ENCODE results near the gene MBD3.
"Not testable (repeated sequence)": the region's sequence is repeated elsewhere in the genome, so short reads cannot be mapped to it uniquely, and the experiment has no call there.

Gene MBD3, protein sequence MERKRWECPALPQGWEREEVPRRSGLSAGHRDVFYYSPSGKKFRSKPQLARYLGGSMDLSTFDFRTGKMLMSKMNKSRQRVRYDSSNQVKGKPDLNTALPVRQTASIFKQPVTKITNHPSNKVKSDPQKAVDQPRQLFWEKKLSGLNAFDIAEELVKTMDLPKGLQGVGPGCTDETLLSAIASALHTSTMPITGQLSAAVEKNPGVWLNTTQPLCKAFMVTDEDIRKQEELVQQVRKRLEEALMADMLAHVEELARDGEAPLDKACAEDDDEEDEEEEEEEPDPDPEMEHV

DNA sequence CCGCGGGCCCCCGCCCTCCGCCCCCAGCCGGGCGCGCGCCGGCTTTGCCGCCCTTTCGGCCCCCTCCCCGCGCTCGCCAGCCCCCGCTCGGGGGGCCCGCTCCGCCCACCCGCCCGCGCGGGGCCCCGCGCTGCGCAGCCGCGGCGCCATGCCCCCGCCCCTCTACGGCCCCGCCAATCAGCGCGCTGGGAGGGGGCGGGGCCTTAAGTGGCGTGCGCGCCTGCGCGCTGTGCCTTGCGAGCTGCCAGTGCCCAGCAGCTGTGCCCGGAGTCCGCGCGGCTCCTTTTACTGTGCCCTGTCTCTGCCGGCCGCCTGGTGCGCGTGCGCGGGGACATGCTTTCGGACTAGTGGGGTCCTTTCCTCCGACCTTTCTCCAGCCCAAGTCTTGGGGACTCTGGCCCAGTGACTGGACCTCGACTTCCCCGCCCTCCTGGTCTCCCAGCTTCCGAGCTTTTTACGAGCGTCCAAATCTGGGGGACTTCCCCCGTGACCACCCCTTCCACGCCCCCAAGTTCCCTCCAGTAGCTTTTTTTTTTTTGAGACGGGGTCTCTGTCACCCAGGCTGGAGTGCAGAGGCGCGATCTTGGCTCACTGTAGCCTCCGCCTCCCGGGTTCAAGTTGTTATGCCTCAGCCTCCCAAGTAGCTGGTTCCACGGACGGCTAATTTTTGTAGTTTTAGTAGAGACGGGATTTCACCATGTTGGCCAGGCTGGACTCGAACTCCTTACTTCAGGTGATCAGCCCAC is at the start of gene MBD3:
Gene MBD3, minus strand, starts transcription at position 111 of the 746 bp plus-strand sequence. CDS start 234 bp downstream, outside the sequence.
- FAIRE-seq: no peak

DNA sequence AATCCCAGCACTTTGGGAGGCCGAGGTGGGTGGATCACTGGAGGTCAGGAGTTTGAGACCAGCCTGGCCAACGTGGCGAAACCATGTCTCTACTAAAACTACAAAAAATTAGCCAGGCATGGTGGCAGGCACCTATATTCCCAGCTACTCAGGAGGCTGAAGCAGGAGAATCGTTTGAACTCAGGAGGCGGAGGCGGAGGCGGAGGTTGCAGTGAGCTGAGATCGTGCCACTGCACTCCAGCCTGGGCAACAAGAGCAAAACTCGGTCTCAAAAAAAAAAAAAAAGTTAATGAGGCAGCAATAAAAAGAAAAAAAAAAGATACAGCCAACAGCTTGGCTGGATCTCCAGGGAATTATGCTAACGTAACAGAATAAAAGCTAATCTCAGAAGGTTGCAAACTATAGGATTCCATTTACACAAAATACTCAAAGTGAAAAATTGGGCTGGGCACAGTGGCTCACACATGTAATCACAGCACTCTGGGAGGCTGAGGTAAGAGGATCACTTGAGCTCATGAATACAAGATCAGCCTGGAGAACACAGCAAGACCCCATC is 48.3 kb upstream of the MBD3 start:
- FAIRE-seq: not testable (repeated sequence)

DNA sequence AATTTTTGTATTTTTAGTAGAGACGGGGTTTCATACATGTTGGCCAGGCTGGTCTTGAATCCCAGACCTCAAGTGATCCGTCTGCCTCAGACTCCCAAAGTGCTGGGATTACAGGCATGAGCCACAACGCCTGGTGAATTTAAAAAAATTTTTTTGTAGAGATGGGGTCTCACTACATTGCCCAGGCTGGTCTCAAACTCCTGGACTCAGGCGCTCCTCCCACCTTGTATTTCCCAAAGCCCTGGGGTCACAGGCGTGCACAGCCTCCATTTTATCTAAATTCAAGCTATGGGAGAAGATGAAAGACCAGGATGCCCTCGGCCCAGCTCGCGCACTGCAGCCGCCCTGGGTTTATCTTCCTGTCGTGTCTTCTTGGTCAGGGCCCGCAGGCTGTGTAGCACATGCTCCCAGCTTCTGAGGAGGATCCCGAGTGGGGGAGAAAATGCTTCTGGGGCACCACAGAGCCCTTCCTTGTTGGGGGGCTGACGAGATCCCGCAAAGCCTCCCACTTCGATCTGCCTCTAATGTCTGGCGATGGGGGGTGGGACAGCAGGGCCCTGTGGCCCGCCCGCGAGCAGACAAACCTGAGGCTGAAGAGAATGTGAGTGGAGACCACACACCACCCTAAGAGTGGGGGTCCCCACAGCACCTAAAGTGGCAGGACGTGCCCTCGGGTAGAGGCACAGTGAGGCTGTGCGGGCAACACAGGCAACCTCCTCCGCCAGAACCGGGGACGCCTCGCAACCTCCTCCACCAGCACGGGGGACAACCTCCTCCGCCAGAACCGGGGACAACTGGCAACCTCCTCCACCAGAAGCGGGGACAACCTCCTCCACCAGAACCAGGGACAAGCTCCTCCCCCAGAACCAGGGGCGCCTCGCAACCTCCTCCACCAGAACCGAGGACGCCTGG is 43.9 kb upstream of the MBD3 start:
- no peak for FAIRE-seq

DNA sequence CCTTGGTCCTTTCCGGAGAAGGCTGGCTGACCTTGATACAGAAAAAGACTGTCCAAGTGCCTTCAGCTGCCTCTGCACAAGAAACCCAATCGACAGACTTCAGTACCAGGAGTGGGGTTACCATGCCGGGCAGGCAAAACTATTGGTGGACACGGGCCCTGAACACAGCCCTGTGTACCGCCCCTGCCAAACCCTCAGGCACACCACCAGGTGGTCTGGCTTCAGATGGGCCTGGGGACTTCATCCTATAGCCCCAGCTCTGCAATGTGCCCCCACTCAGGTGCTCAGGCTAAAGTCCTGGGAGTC is 42.2 kb upstream of the MBD3 start:
- FAIRE-seq: no peak

DNA sequence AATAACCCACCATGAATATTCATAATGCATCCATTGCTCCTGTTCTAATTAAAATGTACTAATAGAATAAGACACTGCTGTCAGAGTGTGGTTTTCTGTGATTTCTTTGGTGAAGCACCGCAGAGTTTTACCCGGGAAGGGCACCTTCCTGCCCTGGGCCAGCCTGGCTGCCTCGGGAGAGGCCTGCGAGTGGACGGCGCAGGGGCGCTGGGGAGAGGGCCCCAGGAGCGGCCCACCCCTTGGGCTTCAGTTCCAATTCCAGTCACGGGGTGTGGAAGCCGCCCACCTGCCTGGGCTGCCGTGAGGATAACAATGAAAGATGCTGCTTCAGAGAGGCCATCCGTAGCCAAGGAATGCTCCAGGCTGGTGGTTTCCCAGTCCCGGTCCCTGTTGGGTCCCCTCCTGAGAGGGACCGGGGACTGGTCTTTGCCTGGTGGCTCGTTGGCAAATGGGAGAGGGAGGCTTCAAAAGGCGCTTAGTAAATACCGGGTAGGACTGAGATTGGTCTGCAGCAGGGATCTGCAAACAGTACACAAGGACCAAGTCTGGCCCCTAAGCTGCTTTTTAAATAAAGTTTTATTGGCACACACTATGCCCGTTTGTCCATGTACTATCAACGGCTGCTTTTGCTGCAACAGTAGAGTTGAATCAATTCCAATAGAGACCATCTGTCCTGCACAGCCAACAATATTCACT is 41.7 kb upstream of the MBD3 start:
- no peak for FAIRE-seq

DNA sequence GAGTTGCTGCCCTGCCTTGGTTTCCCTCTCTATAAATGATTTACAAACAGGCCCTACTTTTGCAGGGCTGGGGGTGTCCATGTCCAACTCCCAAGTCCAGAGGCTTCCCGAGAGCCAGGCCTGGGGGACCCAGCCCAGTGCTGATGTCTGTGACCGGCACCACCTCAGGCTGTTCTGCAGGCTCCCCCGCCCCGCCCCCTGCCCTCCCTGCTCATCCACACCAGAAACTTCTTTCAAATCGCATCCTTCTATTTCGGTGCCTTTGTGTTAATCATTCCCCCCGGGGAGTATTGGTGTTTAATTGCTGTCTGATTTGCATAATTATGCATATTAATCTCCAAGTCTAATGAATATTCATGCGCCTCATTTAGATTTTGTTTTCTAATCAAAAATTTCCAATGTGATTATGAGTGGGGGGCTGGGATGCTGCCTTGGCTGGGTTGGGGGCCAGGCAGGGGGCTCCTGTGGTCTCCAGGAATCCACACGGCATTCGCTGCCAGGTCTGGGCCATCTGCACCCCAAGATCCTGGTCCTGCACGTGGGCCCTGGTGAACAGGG is 40.7 kb upstream of the MBD3 start:
- FAIRE-seq: no peak

DNA sequence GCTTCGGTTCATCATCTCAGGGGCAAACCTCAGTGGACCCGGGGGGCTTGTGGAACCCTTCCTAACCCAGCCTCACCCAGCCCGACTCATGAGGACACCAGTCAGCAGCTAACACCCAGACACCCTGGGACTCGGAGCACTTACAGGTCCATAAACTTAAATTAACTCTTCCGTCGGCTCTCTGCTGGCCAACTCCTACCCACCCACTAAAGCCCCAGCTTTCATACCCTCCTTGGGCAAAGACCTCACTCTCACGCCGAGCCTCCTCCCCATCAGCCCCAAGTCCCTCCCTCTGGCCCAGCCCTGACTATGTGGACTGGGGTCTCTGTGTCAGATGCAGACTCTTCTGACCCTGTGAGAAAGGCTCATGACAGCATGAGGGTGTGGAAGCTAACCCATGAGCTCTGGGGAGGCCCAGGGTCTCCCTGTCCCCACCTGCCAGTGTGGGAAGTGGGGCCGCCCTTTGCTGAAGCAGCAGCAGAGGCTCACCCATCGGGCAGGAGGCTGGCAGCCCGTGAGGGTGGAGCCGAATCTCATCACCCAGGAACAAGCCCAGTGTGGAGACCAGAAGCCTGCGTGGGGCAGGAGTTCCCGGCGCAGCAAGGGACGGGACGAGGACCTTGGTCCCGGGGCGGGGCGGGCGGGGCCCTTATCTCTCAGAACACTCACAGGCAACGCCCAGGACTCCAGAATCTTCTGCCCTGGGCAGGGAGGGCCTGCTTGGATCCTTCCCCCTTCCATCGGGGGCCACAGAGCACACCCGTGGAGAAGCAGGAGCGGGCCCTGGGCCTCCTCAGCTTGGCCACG is 40.0 kb upstream of the MBD3 start:
- FAIRE-seq: no peak

DNA sequence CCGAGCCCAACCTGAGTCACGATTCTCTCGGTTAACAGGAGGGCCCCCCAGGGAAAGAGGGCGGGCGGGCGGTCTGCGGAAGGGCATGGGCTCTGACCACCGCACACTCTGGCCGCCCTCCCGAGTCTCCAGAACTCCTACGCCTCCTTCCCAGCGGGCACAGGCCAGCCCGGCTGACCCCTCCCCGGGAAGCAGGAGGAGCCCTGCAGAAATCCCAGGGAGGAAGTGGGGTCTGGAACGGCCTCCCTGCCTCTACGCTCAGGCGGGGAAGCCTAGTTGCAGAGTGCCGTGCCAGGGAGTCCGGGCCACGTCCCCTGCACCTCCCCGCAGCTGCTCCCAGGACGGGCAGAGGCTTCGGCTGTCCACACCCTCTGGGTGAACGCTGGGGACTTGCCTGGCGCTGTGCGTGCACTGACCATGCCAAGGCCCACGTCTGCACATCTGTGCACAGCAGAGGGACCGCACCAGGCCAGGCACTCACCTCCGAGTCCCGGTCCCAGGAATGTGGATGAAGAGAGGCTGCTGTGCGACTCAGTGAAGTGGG is 39.0 kb upstream of the MBD3 start:
- FAIRE-seq: no peak

DNA sequence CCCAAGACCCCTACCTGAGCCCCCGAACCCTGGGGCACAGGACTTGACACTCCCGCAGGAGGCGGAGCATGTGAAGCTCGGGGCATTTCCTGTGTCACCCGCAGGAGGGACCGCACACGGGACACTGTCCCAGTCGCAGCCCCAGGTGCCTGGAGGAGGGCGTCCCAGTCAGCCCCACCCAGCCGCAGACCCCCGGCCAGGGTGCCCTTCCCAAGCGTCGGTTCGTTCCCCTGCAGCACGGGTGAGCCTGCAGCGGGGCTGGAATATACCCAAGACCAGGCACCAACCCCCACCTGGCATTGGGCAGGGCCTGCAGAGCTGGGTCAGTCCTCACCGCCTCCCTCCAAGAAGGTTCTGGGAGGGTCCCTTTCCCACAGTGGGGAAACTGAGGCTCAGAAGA is 38.1 kb upstream of the MBD3 start:
- no peak for FAIRE-seq

DNA sequence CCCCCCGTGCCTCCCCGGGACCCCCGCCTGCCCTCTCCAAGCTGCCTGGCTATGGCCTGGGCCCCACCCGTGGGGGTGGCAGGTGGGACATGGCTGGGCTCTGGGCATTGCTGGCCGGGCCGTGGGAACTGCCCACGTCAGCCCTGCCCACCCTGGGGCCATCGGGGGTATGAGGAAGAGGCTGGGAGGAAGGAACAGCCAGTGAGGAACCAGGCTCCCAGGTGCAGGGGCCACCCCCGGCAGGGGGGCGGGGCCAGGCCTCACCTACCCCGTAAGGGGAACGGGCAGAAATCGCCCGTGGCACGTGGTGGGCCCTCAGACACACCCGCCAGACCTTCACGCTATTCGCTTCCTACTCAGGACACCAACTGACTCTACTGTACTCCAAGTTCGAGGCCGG is 37.3 kb upstream of the MBD3 start:
- FAIRE-seq: no peak

DNA sequence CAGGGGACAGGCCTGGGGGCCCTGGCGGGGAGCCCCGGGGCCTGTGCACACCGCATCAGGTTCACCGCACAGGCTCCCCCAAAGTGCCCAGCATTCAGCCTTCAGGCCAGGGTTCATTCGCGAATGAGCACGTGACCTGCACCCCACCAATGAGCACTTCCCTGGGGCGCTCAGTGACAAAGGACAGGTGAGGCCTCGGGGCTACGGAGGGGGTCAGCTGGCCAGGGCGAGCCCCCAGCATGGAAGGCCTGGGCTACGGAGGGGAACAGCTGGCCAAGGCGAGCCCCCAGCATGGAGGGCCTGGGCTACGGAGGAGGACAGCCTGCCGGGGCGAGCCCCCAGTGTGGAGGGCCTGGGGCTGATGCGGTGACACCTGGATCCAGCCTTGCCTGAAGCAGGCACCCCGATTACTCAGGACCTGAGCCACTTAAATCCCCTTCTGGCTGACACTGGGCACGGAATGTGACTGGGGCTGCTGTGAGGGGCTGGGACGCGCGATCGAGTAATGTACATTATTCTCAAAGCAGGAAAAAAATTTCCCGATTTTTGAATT is 36.7 kb upstream of the MBD3 start:
- no peak for FAIRE-seq

DNA sequence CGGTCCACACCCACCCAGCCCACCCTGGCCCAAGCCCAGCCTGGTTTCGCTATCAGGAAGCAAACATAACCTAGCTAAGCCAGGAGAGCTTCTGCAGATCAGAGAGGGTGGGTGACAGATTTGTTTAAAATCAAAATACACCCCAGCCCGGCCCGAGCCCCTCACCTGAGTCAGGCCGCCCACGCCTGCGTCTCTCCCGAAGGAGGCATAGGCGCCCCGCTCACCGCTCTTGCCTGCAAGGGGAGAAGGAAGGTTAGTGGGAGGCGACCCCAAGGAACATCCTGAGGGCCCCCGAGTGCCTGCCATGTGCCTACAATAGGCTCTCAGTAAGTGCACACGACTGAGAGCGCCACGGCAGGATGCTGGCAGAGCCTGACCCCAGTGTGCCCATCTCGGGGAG is 34.5 kb upstream of the MBD3 start:
- no peak for FAIRE-seq

DNA sequence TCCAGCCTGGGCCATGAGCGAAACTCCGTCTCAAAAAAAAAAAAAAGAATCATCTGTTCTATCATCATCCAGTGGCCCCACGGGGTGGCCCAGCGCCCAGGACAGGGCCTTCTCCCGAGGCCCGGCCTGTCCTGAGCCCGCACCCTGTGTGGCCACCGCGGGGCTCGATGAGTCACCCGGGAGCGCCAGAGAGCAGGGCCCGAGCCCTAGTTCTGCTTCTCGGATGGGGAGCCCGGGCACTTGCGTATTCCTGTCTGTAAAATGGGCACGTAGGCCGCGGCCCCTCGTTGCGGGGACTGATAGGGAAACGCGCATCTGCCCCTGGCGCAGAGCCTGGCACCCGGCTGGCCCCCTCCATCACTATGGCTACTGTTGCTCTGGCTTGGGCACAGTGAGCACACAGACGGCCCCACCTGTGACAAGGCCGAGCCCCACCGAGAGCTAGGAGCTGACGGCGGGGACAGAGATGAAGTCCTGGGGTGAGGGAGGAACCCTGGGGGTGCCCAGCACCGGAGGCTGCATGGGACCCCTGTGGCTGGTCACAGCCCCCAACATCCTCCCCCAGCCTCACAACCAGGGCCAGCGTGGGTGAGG is 33.8 kb upstream of the MBD3 start:
- FAIRE-seq: no peak

DNA sequence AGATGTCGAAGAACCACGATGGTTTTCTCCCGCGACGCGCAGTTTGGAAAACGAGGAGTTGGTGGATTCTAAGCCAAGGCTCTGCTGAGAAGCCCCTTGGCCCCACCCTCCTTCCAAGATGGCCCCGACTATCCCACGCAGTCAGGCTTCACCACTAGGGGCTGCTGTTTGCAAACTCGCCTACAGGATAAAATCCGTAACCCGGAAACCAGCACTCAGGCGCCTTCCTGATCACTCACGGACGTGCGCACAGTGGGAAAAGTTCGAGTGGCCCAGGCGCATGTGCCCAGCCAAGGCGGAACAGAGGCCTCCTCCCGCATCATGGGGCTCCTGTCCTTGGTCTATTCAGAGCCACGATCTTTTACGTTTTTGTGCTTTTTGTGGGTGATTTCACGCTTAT is 31.8 kb upstream of the MBD3 start:
- FAIRE-seq: no peak

DNA sequence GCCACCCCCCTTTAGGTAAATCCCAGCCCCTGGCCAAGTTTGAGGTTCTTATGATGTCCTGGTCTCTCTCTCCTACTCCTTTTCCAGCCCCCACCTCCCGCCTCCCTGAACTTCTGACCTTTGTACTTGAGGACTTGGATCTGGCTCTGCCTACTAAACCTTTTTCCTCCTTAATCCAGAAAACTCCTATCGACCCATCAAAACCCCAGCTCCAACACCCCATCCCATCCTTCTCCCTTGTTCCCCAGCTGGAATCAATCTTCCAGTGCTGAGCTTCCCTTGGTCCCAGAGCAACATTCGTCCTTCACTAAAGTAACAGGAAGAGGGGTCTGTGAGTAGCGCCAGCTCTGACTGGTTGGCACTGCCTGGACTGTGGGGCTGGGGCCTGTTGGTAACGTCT is 29.9 kb upstream of the MBD3 start:
- no peak for FAIRE-seq

DNA sequence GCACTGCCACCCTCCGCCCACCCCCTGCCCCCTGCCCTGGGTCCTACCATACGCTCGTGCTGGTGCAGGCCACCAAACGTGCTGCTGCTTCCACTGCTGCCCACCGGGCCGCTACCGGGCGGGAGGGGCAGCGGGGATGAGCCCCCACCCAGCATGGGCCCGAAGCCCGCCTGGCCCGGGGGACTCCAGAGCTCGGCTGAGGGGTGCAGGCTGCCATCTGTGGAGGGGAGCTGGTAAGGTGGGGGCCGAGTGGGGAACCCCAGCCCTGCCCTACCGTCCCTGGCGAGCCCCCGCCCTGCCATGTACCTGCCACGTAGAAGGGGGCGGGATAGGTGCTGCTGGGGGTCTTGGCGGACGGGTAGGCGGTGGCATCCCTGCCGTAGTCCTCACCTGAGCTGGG is 29.3 kb upstream of the MBD3 start:
- no peak for FAIRE-seq

DNA sequence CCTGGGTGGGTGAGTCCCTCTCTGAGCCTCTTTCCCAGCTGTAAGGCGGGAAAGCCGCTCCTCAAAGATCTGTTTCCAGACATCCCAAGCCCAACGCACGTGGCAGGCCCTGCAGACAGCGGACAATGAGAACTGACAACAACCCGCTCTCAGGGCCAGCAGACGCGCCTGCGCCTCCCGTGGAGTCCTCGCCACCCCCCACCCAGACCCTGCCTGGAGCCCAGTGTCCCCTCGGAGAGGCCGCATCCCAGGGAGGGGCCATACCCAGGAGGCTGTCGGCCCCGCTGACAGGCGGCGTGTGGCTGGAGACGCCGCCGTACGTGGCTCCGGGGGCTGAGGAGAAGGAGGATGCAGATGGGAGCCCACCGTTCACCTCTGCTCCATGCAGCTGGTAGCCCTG is 28.9 kb upstream of the MBD3 start:
- no peak for FAIRE-seq

DNA sequence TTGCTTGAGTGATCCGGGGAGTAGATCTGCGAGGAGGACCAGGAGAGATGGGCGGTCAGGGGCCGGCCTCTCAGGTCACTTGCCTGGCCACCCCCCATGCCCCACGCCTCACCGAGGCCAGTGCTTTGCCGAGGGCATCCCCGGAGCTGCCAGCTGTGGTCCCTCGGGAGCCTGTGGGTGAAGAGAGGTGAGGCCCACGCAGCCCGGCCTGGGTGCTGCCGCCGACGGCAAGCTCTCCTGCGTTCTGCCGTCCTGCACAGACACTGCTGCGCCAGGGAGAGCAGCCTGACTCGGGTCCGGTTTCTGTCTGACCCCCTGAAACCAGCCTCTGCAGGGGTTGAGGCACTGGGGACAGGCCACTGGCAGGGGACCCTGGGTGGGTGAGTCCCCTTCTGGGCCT is 28.4 kb upstream of the MBD3 start:
- no peak for FAIRE-seq

DNA sequence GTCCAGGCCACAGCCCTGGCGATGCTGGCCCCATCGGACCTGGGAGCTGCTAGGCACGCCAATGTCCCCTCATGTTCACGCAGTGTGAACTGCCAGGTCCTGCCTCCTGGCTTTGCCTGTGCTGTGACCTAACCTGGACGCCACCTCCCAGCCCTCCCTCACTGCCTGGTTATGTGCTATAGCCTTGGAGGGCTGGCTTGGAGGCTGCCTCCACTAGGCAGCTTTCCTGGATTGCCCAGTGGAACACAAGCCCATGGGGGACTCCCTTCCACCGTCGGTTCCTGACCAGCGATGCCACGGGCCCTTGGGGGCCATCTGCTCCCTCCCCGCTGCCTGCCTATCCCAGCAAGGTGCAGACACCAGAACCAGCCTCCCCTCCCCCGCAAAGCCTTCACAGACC is 27.8 kb upstream of the MBD3 start:
- FAIRE-seq: no peak

DNA sequence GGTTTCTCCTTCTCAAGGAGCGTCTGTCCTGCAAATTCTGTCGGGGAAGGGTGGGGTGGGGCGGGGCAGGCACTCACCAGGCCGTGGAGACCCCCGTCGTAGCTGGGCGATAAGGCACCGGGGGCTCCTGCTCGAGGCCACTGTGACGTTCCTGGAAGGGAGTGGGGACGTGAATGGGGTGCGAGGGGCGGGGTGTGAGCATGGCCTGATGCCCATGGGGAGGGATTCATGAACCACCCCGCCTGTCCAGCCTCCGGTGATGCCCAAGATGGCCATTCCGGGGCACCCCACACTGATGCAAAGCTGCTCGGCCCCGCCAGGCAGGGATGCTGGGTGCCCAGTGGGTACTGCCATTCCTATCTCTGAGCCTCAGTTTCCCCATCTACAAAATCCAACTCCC is 27.0 kb upstream of the MBD3 start:
- FAIRE-seq: no peak

DNA sequence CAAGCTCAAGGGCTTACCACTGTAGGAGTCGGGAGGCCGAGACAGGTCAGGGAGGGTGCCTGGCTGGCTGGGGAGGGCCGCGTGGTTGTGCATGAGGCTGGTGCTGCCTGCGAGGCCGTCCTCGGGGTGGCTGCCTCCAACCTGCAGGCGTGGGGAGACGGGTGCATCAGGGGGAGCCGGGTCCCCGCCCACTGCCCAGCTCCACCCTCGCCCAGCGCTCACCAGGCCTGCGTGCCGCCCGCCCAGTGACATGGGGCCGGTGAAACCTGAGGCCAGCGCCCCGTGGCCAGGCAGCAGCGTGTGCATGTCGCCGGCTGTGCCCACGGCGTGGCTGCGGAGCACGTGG is 26.4 kb upstream of the MBD3 start:
- no peak for FAIRE-seq
